ENCODE measurements around the gene GGA3.

- TF ChIP-seq CTCF (IDR thresholded peaks at IDR 0.05; ENCODE audit: borderline replicate concordance, extremely low read depth, low read length, poor library complexity, severe bottlenecking): no peak
- no peak for TF ChIP-seq EZH2 (IDR thresholded peaks at IDR 0.05; ENCODE audit: borderline replicate concordance, low read depth, low read length, severe bottlenecking)
Observed at GRCh38 chr17:75209061-75209460, 52.3 kb downstream of the GGA3 start.
